PC-3 (cell line): ENCODE measurements around the gene GPC3. TPM values are rescaled to one million over a fixed set of nuclear protein-coding genes. Genes with fewer than 3 reads are reported as not detected.

Experiments used
- ATAC-seq: fragments of 200-7000 bp; cut with Tn5 transposase; 2 replicates; pipeline ENCODE4 v1.9.1; 2020; ENCODE audit warnings: mild to moderate bottlenecking, moderate library complexity
- BruUV-seq: library from RNA; stranded (reverse); fragments of 400-500 nt; replicated peaks from 2 replicates; lab custom pipeline; 2021; lab: Mats Ljungman, UMichigan
- CTCF ChIA-PET: fragments of 300-600 bp; sonication (Branson Sonifier 250); formaldehyde crosslinking; loops from one replicate; lab custom pipeline; 2022; ENCODE audit warnings: antibody characterized with exemption; lab: Charles Lee
- POLR2A ChIA-PET: fragments of 300-600 bp; sonication (Branson Sonifier 250); formaldehyde crosslinking; loops from one replicate; lab custom pipeline; 2022; ENCODE audit warnings: antibody characterized with exemption; ENCODE audit not compliant: unreplicated experiment; lab: Charles Lee
- DNase-seq: peaks from one replicate; pipeline ENCODE4 v3.0.0-alpha.2; 2015
- H2AFZ ChIP-seq: fragments of 300-600 bp; sonication (generic); 2 replicates; pipeline ENCODE4 v1.6.0; 2016; ENCODE audit warnings: antibody characterized with exemption, low read length
- H3F3A ChIP-seq: fragments of 300-600 bp; sonication (generic); one replicate; pipeline ENCODE4 v1.6.0; 2017; ENCODE audit warnings: antibody characterized with exemption, low read length, control low read depth, mild to moderate bottlenecking; ENCODE audit not compliant: unreplicated experiment
- H3K27ac ChIP-seq: fragments of 300-600 bp; sonication (generic); 2 replicates; pipeline ENCODE4 v1.5.1; 2016; ENCODE audit warnings: mild to moderate bottlenecking, low read length
- H3K27me3 ChIP-seq: fragments of 300-600 bp; sonication (generic); 2 replicates; pipeline ENCODE4 v1.6.1; 2016; ENCODE audit warnings: low read length, mixed read lengths
- H3K36me3 ChIP-seq: fragments of 300-600 bp; sonication (generic); 2 replicates; pipeline ENCODE4 v1.6.1; 2016; ENCODE audit warnings: low read depth, mixed run types, low read length, mixed read lengths
- H3K4me1 ChIP-seq: fragments of 300-600 bp; sonication (generic); 2 replicates; pipeline ENCODE4 v1.5.1; 2016; ENCODE audit warnings: low read length; ENCODE audit not compliant: insufficient read depth
- H3K4me2 ChIP-seq: fragments of 300-600 bp; sonication (generic); 2 replicates; pipeline ENCODE4 v1.6.0; 2016; ENCODE audit warnings: low read length
- H3K4me3 ChIP-seq: fragments of 300-600 bp; sonication (generic); 2 replicates; pipeline ENCODE4 v1.5.1; 2016; ENCODE audit warnings: mild to moderate bottlenecking, low read length, mixed read lengths
- H3K79me2 ChIP-seq: fragments of 300-600 bp; sonication (generic); 2 replicates; pipeline ENCODE4 v1.6.1; 2017; ENCODE audit warnings: low read length, mixed read lengths
- H3K9ac ChIP-seq: fragments of 300-600 bp; sonication (generic); 2 replicates; pipeline ENCODE4 v1.6.0; 2016; ENCODE audit warnings: mild to moderate bottlenecking, low read length
- H3K9me2 ChIP-seq: fragments of 300-600 bp; sonication (generic); replicated peaks from 2 replicates; pipeline ENCODE4 v1.6.1; 2016; ENCODE audit warnings: mixed run types, low read length, mixed read lengths
- H3K9me3 ChIP-seq: fragments of 300-600 bp; sonication (generic); 2 replicates; pipeline ENCODE4 v1.6.1; 2016; ENCODE audit warnings: low read length, mixed read lengths
- H4K20me1 ChIP-seq: fragments of 300-600 bp; sonication (generic); 2 replicates; pipeline ENCODE4 v1.6.1; 2016; ENCODE audit warnings: low read length, mixed read lengths
- EZH2 ChIP-seq: fragments of 300-600 bp; sonication (generic); IDR thresholded peaks from one replicate; pipeline ENCODE4 v1.6.1; 2017; ENCODE audit warnings: antibody characterized with exemption, mild to moderate bottlenecking, low read length; ENCODE audit not compliant: unreplicated experiment
- EZH2phosphoT487 ChIP-seq: fragments of 300-600 bp; sonication (generic); IDR thresholded peaks from 2 replicates; pipeline ENCODE4 v1.6.1; 2018; ENCODE audit warnings: mild to moderate bottlenecking, antibody characterized with exemption, low read length, borderline replicate concordance
- intact Hi-C: fragments of 100-400 bp; cut with micrococcal nuclease; formaldehyde crosslinking; loops from 2 replicates; pipeline ENCODE4 v1.9.0; 2023
- total RNA-seq: library from RNA; depleted of rRNA; stranded (reverse); fragments of >200 nt; gene quantifications from 2 replicates; pipeline ENCODE4 v1.2.3, GENCODE V29; 2014
- TF ChIP-seq, protein P1 (sequence below): fragments of 300-600 bp; sonication (generic); conservative IDR thresholded peaks from 2 replicates; pipeline ENCODE4 v1.5.1; 2017; ENCODE audit warnings: antibody characterized with exemption, low read depth, mild to moderate bottlenecking, low read length

Gene GPC3
- total RNA-seq, 1 experiment from 2014 or later, result not detected

GRCh38 chrX:133650239-133650638 is 335.2 kb downstream of the GPC3 start:
- H3K4me2 ChIP-seq, result no peak overlapping the region
- no peaks in the 10 kb centered on the region for H3K36me3 ChIP-seq
- H3K79me2 ChIP-seq, result no peaks in the 10 kb centered on the region
- intact Hi-C loops, result no loop called here
- TF ChIP-seq, protein P1, sequence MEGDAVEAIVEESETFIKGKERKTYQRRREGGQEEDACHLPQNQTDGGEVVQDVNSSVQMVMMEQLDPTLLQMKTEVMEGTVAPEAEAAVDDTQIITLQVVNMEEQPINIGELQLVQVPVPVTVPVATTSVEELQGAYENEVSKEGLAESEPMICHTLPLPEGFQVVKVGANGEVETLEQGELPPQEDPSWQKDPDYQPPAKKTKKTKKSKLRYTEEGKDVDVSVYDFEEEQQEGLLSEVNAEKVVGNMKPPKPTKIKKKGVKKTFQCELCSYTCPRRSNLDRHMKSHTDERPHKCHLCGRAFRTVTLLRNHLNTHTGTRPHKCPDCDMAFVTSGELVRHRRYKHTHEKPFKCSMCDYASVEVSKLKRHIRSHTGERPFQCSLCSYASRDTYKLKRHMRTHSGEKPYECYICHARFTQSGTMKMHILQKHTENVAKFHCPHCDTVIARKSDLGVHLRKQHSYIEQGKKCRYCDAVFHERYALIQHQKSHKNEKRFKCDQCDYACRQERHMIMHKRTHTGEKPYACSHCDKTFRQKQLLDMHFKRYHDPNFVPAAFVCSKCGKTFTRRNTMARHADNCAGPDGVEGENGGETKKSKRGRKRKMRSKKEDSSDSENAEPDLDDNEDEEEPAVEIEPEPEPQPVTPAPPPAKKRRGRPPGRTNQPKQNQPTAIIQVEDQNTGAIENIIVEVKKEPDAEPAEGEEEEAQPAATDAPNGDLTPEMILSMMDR, result no peak
- TF ChIP-seq EZH2phosphoT487 (no peak), EZH2 (no peak)
- ChIA-PET CTCF (interaction anchor here (0.6 kb wide), 1 partner anchor 21 kb away, joined by 3 read pairs; no protein-coding TSS in a partner anchor), POLR2A (no interaction called here)
- no peaks in the 10 kb centered on the region for H3F3A ChIP-seq
- H3K4me3 ChIP-seq, result no peak overlapping the region
- ATAC-seq (no peak), DNase-seq (no peak)
- H3K9me3 ChIP-seq, result no peaks in the 10 kb centered on the region
- no peaks in the 10 kb centered on the region for H4K20me1 ChIP-seq
- H3K27ac ChIP-seq, result no peak overlapping the region
- no peaks in the 10 kb centered on the region for H3K9me2 ChIP-seq
- no TSS peak for BruUV-seq
- no peak overlapping the region for H3K9ac ChIP-seq
- no peak overlapping the region for H2AFZ ChIP-seq
- H3K27me3 ChIP-seq, result no peaks in the 10 kb centered on the region
- H3K4me1 ChIP-seq, result peaks cover 15% of the 10 kb centered on the region

- Histone ChIP-seq H3K4me2 (no peak overlapping the region), H3K27me3 (no peaks in the 10 kb centered on the region), H3K9me2 (no peaks in the 10 kb centered on the region), H3K9me3 (no peaks in the 10 kb centered on the region), H3K79me2 (no peaks in the 10 kb centered on the region), H2AFZ (no peak overlapping the region), H3K27ac (no peak overlapping the region), H3K4me3 (no peak overlapping the region), H3K4me1 (peaks cover 10% of the 10 kb centered on the region), H3K36me3 (no peaks in the 10 kb centered on the region), H4K20me1 (no peaks in the 10 kb centered on the region), H3K9ac (no peak overlapping the region), H3F3A (no peaks in the 10 kb centered on the region)
- TF ChIP-seq, protein P1, result no peak
- TF ChIP-seq EZH2, result no peak
- TF ChIP-seq EZH2phosphoT487, result no peak
- intact Hi-C loops, result no loop called here
- no TSS peak for BruUV-seq
- ChIA-PET POLR2A (no interaction called here), CTCF (interaction anchor here (0.8 kb wide), 1 partner anchor 299 kb away, joined by 7 read pairs; no protein-coding TSS in a partner anchor)
- DNase-seq, result no peak
- ATAC-seq, result no peak
These were observed 335.7 kb downstream of the GPC3 start for GRCh38 chrX:133649651-133650050.

GRCh38 chrX:133648594-133648993 is 336.8 kb downstream of the GPC3 start:
- TF ChIP-seq, protein P1, result no peak
- H3F3A ChIP-seq, result no peaks in the 10 kb centered on the region
- H3K4me1 ChIP-seq, result peaks cover 9% of the 10 kb centered on the region
- DNase-seq, result no peak
- no peak overlapping the region for H2AFZ ChIP-seq
- H4K20me1 ChIP-seq, result no peaks in the 10 kb centered on the region
- H3K27ac ChIP-seq, result no peak overlapping the region
- H3K9me3 ChIP-seq, result no peaks in the 10 kb centered on the region
- BruUV-seq, result no TSS peak
- ChIA-PET CTCF (no interaction called here), POLR2A (no interaction called here)
- H3K36me3 ChIP-seq, result no peaks in the 10 kb centered on the region
- H3K9ac ChIP-seq, result no peak overlapping the region
- no peaks in the 10 kb centered on the region for H3K9me2 ChIP-seq
- no peak overlapping the region for H3K4me2 ChIP-seq
- H3K27me3 ChIP-seq, result no peaks in the 10 kb centered on the region
- no peak for ATAC-seq
- intact Hi-C loops, result no loop called here
- no peaks in the 10 kb centered on the region for H3K79me2 ChIP-seq
- no peak overlapping the region for H3K4me3 ChIP-seq
